Retinal pigment epithelial cell (primary cell): ENCODE data around the gene RCVRN.

ENCODE experiments used
- DNase-seq: peaks from one replicate; pipeline ENCODE4 v3.0.0-alpha.2; 2010; ENCODE audit warnings: low read depth
- H3K4me3 ChIP-seq: 2 replicates; pipeline ENCODE4 v1.5.1; 2011; ENCODE audit warnings: mild to moderate bottlenecking, low read length, control low read depth, moderate library complexity
- CTCF ChIP-seq: conservative IDR thresholded peaks from 2 replicates; pipeline ENCODE4 v1.5.1; 2011; ENCODE audit warnings: low read depth, low read length, control low read depth, inconsistent platforms

The RCVRN gene

DNA sequence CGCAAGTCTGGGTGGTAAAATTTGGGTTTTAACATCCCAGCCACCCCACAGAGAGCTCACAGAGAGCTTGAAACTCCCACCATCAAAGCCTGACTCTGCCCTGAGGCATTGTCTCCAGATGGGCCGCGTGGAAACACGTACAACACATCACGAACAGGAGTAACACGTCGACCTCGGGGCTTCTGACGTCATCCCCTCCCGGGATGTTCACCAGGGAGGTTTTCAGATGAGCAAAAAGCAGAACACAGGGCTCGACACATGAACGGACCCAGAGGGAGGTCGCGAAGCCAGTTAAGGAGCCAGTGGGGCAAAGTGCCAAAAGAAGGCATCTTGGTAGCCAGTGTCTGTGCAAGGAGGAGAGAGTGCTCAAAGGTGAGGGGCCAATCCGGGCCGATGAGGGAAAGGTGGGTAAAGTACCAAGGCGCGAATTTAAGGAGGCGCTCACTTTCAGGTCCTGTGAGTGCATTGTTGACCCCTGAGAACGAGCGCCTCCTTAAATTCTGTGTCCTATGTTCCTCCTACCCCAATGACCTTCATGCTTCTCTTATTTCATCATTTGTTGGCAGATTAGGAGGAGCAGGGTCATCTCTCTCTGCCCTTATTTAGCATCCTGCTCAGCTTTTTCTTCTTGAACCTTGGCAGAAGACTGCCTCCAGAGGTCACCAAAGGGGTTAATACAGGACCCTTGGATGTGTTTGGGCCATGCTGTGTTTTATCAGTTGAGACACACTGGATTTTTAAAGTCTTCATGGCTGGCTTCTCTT, 5.6 kb downstream of the RCVRN start:
- no peak for TF ChIP-seq CTCF
- no peak for DNase-seq
- H3K4me3 ChIP-seq: no peak overlapping the region

GRCh38 chr17:9898812-9899211, 6.3 kb downstream of the RCVRN start:
- no peak for DNase-seq
- TF ChIP-seq CTCF: no peak
- no peak overlapping the region for H3K4me3 ChIP-seq

- H3K4me3 ChIP-seq: no peak overlapping the region
- no peak for TF ChIP-seq CTCF
- peak; percentile 34 for DNase-seq
Measured at GRCh38 chr17:9897372-9897968, 7.6 kb downstream of the RCVRN start.

- no peak for DNase-seq
- H3K4me3 ChIP-seq: no peak overlapping the region
- no peak for TF ChIP-seq CTCF
Measured at GRCh38 chr17:9895923-9896322, 9.1 kb downstream of the RCVRN start.

DNA sequence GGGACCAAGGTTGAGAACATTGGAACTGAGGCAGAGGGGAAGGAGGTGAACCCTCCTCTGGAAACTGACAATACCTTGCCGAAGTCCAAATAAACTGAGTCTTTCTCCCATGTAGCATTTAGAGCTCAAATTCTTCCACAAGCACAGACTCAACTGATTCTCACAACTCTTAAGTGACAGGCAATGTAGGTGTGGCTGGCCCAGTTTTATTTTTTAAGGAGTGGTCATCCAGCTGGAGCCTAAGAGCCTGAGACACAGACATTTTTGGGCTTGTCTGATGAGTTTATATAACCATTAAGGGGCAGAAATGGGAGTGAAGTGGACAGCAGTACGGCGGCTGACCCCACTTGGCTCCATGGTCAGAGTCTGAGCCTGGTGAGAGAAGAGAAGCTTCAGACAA, 10.8 kb downstream of the RCVRN start:
- H3K4me3 ChIP-seq: no peak overlapping the region
- no peak for TF ChIP-seq CTCF

DNA sequence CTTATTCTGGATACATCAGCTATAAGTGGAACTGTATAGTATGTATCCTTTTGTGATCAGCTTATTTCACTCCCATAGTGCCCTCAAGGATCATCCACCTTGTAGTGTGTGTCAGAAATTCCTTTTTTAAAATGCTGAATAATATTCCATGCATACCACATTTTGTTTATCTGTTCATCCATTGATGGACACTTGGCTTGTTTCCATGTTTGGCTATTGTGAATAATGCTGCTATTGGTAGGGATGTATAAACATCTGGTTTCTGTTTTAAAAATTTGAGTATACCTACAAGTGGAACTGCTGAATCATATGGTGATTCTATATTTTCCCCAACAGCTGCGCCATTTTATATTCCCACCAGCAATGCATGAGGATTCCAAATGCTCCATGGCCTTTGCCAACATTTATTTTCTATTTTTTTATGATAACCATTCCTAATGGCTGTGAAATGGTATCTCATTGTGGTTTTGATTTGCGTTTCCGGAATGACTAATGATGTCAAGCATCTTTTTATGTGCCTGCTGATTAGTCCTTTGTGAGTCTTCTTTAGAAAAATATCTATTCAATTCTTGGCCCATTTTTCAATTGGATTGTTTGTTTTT, 11.6 kb downstream of the RCVRN start:
- DNase-seq: no peak
- no peak for TF ChIP-seq CTCF
- H3K4me3 ChIP-seq: no peak overlapping the region

More for the DNA sequence above, 10.8 kb downstream of the RCVRN start:
- DNase-seq: no peak
